Measurements from ENCODE around the gene SEMA6D. TPM values are rescaled to one million over a fixed set of nuclear protein-coding genes. Genes with fewer than 3 reads are reported as not detected.

Gene SEMA6D
- total RNA-seq, 4 donors from 2014 or later = 1.5 to 27.2 (median 5.5) TPM

DNA sequence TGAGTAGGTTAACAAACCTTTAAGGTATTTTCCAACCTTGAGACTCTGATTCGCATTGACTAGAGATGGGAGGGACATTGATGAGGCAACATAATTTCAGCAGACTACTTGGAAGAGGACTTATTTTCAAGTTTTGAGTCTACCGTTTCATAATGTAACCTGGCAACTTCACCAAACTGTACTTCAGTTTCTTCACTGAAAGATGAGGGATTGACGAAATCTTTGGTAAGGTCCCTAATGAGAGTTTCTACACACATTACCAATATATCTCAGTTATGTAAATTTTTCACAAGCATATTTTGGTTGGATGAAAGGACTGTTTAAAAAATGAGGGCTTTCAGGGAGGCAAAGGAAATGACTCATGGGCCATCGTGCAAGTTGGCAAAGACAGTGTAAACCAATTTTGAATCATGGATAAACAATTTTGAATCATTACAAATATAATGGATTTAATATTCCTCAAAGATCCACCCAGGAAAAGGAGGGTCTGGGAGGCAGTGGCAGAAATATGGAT lies 28.7 kb upstream of the SEMA6D start:
- no peaks in the 10 kb centered on the region for H3K36me3 ChIP-seq
- H3K27me3 ChIP-seq = no peaks in the 10 kb centered on the region
- H3K4me1 ChIP-seq = no peaks in the 10 kb centered on the region
- no peak for DNase-seq
- no peaks in the 10 kb centered on the region for H3K9me3 ChIP-seq
- intact Hi-C loops (cut with DNase I; ENCODE audit: low total_unique reads) = no loop called here
- no peak overlapping the region for H3K27ac ChIP-seq
- no peak overlapping the region for H3K4me3 ChIP-seq
- no peak for TF ChIP-seq POLR2A (IDR thresholded peaks at IDR 0.05)
- TF ChIP-seq, protein P1, sequence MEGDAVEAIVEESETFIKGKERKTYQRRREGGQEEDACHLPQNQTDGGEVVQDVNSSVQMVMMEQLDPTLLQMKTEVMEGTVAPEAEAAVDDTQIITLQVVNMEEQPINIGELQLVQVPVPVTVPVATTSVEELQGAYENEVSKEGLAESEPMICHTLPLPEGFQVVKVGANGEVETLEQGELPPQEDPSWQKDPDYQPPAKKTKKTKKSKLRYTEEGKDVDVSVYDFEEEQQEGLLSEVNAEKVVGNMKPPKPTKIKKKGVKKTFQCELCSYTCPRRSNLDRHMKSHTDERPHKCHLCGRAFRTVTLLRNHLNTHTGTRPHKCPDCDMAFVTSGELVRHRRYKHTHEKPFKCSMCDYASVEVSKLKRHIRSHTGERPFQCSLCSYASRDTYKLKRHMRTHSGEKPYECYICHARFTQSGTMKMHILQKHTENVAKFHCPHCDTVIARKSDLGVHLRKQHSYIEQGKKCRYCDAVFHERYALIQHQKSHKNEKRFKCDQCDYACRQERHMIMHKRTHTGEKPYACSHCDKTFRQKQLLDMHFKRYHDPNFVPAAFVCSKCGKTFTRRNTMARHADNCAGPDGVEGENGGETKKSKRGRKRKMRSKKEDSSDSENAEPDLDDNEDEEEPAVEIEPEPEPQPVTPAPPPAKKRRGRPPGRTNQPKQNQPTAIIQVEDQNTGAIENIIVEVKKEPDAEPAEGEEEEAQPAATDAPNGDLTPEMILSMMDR (IDR thresholded peaks at IDR 0.05) = no peak

DNA sequence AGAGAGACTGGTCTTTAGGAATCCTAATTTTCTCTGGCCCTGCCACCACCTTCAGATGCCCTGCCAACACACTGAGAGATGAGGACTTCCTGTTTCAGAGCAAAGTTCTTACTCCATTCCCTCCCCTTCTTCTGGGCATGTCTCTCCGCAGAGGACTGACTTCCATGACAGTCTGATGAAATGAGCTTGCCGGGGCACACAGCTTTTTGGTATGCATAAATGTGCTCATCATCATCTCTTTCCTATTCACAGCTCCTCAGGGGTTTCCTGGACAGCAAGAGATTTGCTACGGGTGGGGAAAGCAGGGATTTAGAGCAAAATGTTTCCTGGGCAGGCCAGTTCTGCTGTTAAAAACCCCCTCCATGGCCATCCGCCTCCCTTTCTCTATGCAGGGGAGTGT lies 27.6 kb upstream of the SEMA6D start:
- H3K9me3 ChIP-seq = no peaks in the 10 kb centered on the region
- no peaks in the 10 kb centered on the region for H3K27me3 ChIP-seq
- intact Hi-C loops (cut with DNase I; ENCODE audit: low total_unique reads) = no loop called here
- no peaks in the 10 kb centered on the region for H3K4me1 ChIP-seq
- no peak for DNase-seq
- H3K27ac ChIP-seq = no peak overlapping the region
- no peaks in the 10 kb centered on the region for H3K36me3 ChIP-seq
- TF ChIP-seq POLR2A (IDR thresholded peaks at IDR 0.05) = no peak
- TF ChIP-seq, protein P1 (IDR thresholded peaks at IDR 0.05) = no peak
- H3K4me3 ChIP-seq = no peak overlapping the region

DNA sequence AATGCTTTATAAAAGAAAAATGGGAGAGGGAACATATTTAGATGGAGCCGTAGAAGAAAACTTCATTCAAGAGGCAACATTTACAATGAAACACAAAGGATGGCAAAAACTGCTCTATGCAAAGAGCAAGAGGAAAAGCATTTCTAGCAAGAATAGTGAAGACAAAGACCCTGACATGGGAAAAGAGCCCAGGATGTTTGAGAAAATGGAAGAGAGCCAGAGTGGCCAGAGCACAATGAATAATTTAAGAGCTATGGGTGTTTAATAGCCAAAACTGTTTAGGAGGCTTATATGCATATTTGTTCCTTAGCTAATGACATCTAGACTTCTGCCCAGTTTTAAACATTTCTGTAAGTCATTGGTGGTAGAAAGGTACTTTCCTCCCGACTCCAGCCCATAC lies 25.4 kb upstream of the SEMA6D start:
- H3K4me3 ChIP-seq = no peak overlapping the region
- H3K27ac ChIP-seq = no peak overlapping the region
- no peak for DNase-seq
- TF ChIP-seq, protein P1 (IDR thresholded peaks at IDR 0.05) = no peak
- no peaks in the 10 kb centered on the region for H3K4me1 ChIP-seq
- H3K36me3 ChIP-seq = no peaks in the 10 kb centered on the region
- no peaks in the 10 kb centered on the region for H3K9me3 ChIP-seq
- intact Hi-C loops (cut with DNase I; ENCODE audit: low total_unique reads) = no loop called here
- no peaks in the 10 kb centered on the region for H3K27me3 ChIP-seq

DNA sequence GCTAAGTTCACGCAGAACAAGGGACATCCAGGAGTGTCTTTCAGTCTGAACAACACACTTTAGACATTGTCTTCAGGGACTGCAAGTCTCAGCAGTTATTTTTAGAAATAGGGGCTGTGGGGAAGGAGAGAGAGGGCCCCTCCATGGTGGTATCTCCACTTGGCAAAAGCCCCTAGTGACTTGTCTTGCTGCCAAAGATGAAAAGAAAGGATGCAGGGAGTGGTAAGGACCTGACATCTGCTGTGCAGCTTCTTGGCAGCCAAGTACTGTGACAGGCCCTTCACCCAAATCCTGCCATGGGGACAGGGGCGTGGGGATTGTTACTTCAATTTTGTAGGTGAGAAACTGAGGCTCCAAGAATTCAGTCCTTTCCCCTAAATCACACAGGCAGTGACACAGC lies 21.0 kb upstream of the SEMA6D start:
- no peak for TF ChIP-seq POLR2A (IDR thresholded peaks at IDR 0.05)
- TF ChIP-seq, protein P1 (IDR thresholded peaks at IDR 0.05) = no peak
- H3K27ac ChIP-seq = no peak overlapping the region
- no peak for DNase-seq
- H3K9me3 ChIP-seq = no peaks in the 10 kb centered on the region
- H3K27me3 ChIP-seq = no peaks in the 10 kb centered on the region
- intact Hi-C loops (cut with DNase I; ENCODE audit: low total_unique reads) = no loop called here
- H3K4me3 ChIP-seq = no peak overlapping the region
- H3K4me1 ChIP-seq = no peaks in the 10 kb centered on the region
- no peaks in the 10 kb centered on the region for H3K36me3 ChIP-seq

DNA sequence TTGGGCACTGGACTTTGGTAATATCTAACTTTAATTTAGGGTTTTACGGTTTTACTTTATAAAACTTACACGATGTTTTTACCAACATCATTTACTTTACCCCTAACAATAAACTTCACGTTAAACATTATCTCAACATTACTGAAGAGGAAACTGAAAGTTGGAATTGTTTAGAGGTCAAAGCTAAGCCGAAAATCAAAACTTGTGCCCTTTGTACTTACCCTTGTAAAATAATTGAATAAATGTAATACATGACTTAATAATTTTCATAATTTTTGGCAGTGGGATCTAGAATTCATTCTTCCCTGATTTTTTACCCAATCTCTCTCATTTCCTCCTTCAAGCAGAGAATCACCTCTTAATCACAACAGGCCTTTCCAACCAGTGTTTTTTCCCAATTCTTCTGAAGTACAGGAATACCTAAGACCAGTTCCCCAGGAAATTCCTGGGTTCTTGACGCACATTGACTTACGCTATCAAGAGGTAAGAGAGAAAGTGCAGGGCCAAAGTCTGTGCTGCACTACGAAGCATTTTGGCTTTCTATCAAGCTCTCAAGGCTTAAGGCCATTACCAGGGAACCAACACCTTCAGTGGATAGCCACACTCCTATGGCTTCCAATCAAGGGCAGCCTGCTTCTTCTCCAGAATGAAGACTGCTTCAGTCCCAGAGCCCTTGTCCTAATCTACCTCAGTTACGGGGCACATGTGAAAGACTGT lies 11.9 kb upstream of the SEMA6D start:
- DNase-seq = no peak
- TF ChIP-seq, protein P1 (IDR thresholded peaks at IDR 0.05) = no peak
- TF ChIP-seq POLR2A (IDR thresholded peaks at IDR 0.05) = no peak
- H3K27me3 ChIP-seq = no peaks in the 10 kb centered on the region
- no peaks in the 10 kb centered on the region for H3K4me1 ChIP-seq
- H3K27ac ChIP-seq = no peak overlapping the region
- no peak overlapping the region for H3K4me3 ChIP-seq
- H3K9me3 ChIP-seq = no peaks in the 10 kb centered on the region
- no peaks in the 10 kb centered on the region for H3K36me3 ChIP-seq
- intact Hi-C loops (cut with DNase I; ENCODE audit: low total_unique reads) = no loop called here

Data from uterus (tissue), 4 donors.